Upper lobe of left lung (tissue), 4 donors: ENCODE results near the gene NAT16.

ENCODE experiments used
- EP300 ChIP-seq, 4 donors: sonication (generic); formaldehyde crosslinking; IDR thresholded peaks; one replicate each; pipeline ENCODE4 v1.5.1; 2017; ENCODE audit warnings: antibody characterized with exemption in 4 of 4, control low read depth in 2 of 4
- POLR2AphosphoS5 ChIP-seq, 2 donors: sonication (generic); formaldehyde crosslinking; IDR thresholded peaks; one replicate each; pipeline ENCODE4 v1.5.1; 2017; ENCODE audit warnings: antibody characterized with exemption in 2 of 2
- TF ChIP-seq, protein P1 (sequence below), 6 experiments: fragments of 450-650 bp in 4 of 6; fragments of 200-600 bp in 2 of 6; sonication (generic) in 2 of 6; IDR thresholded peaks; one replicate each; pipeline ENCODE4 v1.5.1; 2016 to 2019; ENCODE audit warnings: antibody characterized with exemption in 6 of 6

DNA sequence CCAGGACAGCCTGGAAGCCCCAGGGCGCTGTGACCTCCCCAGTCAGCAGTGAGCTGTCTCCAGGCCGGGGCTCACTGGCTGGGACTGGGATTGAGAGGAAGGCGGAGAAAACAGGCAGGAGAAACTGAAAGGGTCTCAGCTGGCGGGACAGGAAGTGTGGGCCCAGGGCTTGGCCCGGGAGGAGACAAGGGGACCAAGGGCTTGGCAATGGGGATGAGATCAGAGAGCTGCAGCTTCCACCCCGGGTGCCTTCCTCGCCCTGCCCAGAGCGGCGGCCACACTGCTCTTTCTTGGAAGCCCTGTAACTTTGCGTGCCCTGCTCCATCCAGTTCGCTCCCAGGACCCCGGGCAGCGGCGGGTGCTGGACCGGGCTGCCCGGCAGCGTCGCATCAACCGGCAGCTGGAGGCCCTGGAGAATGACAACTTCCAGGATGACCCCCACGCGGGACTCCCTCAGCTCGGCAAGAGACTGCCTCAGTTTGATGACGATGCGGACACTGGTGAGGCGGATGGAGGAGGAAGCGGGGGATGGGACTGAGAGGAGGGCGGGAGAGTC, 42.3 kb upstream of the NAT16 start:
- TF ChIP-seq EP300 (IDR thresholded peaks at IDR 0.05) (no peak), POLR2AphosphoS5 (IDR thresholded peaks at IDR 0.05) (no peak)
- TF ChIP-seq, protein P1, sequence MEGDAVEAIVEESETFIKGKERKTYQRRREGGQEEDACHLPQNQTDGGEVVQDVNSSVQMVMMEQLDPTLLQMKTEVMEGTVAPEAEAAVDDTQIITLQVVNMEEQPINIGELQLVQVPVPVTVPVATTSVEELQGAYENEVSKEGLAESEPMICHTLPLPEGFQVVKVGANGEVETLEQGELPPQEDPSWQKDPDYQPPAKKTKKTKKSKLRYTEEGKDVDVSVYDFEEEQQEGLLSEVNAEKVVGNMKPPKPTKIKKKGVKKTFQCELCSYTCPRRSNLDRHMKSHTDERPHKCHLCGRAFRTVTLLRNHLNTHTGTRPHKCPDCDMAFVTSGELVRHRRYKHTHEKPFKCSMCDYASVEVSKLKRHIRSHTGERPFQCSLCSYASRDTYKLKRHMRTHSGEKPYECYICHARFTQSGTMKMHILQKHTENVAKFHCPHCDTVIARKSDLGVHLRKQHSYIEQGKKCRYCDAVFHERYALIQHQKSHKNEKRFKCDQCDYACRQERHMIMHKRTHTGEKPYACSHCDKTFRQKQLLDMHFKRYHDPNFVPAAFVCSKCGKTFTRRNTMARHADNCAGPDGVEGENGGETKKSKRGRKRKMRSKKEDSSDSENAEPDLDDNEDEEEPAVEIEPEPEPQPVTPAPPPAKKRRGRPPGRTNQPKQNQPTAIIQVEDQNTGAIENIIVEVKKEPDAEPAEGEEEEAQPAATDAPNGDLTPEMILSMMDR (IDR thresholded peaks at IDR 0.05), result no peak
